ENCODE data around the gene HAGH.

Gene HAGH

DNA sequence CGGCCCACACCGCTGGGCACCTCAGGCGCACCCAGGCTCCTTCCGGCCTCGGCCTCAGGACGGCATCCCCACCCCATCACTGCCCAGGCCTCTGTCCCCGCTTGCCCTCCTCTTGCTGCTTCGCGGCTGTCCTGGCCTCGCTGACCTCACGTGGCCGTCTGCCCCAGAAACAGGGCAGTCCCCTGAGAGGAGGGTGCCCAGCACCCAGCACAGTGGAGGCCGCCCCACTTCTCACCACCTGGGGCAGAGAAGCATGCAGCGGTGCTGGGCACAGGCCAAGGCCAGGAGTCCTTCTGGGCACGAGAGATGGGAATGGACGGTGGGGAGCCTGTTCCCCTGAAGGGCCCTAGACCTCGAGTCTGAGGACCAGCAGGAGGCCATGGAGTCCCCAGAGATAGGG lies 8.9 kb downstream of the HAGH start:
- H3K9me3 ChIP-seq (ENCODE audit: severe bottlenecking): no peaks in the 10 kb centered on the region
- H3K27me3 ChIP-seq (ENCODE audit: insufficient read depth, poor library complexity, severe bottlenecking): no peaks in the 10 kb centered on the region
- peaks cover 33% of the 10 kb centered on the region for H3K36me3 ChIP-seq (ENCODE audit: low read depth)
- TF ChIP-seq, protein P1, sequence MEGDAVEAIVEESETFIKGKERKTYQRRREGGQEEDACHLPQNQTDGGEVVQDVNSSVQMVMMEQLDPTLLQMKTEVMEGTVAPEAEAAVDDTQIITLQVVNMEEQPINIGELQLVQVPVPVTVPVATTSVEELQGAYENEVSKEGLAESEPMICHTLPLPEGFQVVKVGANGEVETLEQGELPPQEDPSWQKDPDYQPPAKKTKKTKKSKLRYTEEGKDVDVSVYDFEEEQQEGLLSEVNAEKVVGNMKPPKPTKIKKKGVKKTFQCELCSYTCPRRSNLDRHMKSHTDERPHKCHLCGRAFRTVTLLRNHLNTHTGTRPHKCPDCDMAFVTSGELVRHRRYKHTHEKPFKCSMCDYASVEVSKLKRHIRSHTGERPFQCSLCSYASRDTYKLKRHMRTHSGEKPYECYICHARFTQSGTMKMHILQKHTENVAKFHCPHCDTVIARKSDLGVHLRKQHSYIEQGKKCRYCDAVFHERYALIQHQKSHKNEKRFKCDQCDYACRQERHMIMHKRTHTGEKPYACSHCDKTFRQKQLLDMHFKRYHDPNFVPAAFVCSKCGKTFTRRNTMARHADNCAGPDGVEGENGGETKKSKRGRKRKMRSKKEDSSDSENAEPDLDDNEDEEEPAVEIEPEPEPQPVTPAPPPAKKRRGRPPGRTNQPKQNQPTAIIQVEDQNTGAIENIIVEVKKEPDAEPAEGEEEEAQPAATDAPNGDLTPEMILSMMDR (IDR thresholded peaks at IDR 0.05; ENCODE audit: poor library complexity, severe bottlenecking): no peak
- no peaks in the 10 kb centered on the region for H3K4me1 ChIP-seq (ENCODE audit: insufficient read depth, poor library complexity, severe bottlenecking)
- H3K27ac ChIP-seq (ENCODE audit: poor library complexity, severe bottlenecking): no peak overlapping the region
- ATAC-seq (ENCODE audit: low read depth): no peak
- DNase-seq (ENCODE audit: low spot score): peak; percentile 58
- H3K4me3 ChIP-seq (ENCODE audit: severe bottlenecking): no peak overlapping the region

DNA sequence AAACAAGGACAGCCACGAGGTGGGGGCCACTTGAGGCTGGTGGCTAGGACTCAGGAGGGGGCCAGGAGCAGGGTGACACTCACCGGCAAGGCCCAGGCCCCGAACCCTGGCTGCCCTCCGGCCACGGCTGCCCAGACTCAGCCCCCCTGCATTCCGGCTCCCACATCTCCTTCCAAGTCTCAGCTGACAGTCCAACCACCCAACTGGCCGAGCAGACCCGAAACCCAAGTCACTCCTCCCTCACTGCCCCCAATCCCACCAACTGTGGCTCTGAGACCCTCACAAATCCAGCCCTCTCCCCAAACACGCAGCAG lies 9.4 kb downstream of the HAGH start:
- Histone ChIP-seq H3K27ac (ENCODE audit: poor library complexity, severe bottlenecking) (no peak overlapping the region), H3K4me3 (ENCODE audit: severe bottlenecking) (no peak overlapping the region), H3K4me1 (ENCODE audit: insufficient read depth, poor library complexity, severe bottlenecking) (no peaks in the 10 kb centered on the region), H3K9me3 (ENCODE audit: severe bottlenecking) (no peaks in the 10 kb centered on the region), H3K27me3 (ENCODE audit: insufficient read depth, poor library complexity, severe bottlenecking) (no peaks in the 10 kb centered on the region), H3K36me3 (ENCODE audit: low read depth) (peaks cover 29% of the 10 kb centered on the region)
- ATAC-seq (ENCODE audit: low read depth) (no peak), DNase-seq (ENCODE audit: low spot score) (no peak)
- TF ChIP-seq, protein P1 (IDR thresholded peaks at IDR 0.05; ENCODE audit: poor library complexity, severe bottlenecking): no peak

DNA sequence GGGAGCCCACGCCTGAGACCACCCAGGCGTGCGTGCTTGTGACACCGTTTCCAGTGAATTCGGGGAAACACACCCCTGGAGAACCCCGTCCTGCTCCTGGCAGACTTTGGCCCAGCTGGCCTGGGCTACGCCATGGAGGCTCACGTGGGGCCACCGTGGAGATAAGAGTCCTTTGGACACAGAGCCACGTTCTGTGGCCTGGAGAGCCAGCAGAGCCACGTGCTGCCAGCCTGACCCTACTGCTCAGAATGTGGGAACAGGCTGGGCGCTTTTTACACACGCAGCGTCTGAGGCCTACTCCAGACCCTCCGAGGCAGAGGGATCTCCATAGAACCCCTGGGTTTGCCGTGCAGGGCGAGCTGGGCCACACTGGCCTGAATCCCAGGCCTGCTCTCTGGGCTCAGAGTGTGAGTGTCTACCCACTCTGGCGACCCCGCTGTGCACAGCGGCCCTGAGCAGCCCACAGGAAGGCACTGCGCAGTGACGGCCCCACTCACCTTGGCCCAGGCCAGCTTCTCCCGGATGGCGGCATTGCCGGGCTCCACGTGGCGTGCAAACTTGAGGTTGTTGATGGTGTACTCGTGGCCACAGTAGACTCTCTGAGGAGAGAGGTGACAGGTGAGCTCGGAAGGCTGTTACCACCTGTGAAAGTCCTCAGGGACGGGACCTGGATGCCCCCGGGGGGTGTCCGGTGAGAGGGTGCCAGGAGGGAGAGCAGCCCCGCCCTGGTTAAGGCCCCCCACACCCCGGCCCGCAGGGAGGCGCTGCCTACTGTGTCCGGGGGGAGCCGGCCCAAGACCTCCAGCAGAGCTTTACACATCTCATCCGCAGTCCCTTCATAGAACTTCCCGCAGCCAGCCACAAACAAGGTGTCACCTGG lies 10.0 kb downstream of the HAGH start:
- H3K27ac ChIP-seq (ENCODE audit: poor library complexity, severe bottlenecking): no peak overlapping the region
- DNase-seq (ENCODE audit: low spot score) (no peak), ATAC-seq (ENCODE audit: low read depth) (no peak)
- H3K4me1 ChIP-seq (ENCODE audit: insufficient read depth, poor library complexity, severe bottlenecking): no peaks in the 10 kb centered on the region
- TF ChIP-seq, protein P1 (IDR thresholded peaks at IDR 0.05; ENCODE audit: poor library complexity, severe bottlenecking): no peak
- no peaks in the 10 kb centered on the region for H3K9me3 ChIP-seq (ENCODE audit: severe bottlenecking)
- H3K36me3 ChIP-seq (ENCODE audit: low read depth): peaks cover 28% of the 10 kb centered on the region
- H3K4me3 ChIP-seq (ENCODE audit: severe bottlenecking): no peak overlapping the region
- no peaks in the 10 kb centered on the region for H3K27me3 ChIP-seq (ENCODE audit: insufficient read depth, poor library complexity, severe bottlenecking)

DNA sequence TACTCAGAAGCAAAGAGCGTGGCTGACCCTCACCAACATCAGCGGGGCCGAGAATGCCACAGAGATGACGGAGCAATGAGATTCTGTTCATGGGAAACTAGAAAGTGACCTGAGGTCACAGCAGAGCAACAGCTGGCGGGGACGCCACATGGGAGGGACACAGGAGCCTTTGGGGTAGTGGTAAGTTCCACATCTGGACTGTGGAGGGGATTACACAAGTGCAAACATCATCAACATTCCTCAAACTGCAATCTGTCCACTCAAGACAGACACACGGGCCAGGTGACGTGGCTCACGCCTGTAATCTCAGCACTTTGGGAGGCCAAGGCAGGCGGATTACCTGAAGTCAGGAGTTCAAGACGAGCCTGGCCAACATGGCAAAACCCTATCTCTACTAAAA lies 11.2 kb downstream of the HAGH start:
- peaks cover 28% of the 10 kb centered on the region for H3K36me3 ChIP-seq (ENCODE audit: low read depth)
- no peak overlapping the region for H3K4me3 ChIP-seq (ENCODE audit: severe bottlenecking)
- DNase-seq (ENCODE audit: low spot score): no peak
- no peaks in the 10 kb centered on the region for H3K9me3 ChIP-seq (ENCODE audit: severe bottlenecking)
- H3K27me3 ChIP-seq (ENCODE audit: insufficient read depth, poor library complexity, severe bottlenecking): no peaks in the 10 kb centered on the region
- TF ChIP-seq, protein P1 (IDR thresholded peaks at IDR 0.05; ENCODE audit: poor library complexity, severe bottlenecking): no peak
- no peak overlapping the region for H3K27ac ChIP-seq (ENCODE audit: poor library complexity, severe bottlenecking)
- ATAC-seq (ENCODE audit: low read depth): no peak
- H3K4me1 ChIP-seq (ENCODE audit: insufficient read depth, poor library complexity, severe bottlenecking): no peaks in the 10 kb centered on the region

DNA sequence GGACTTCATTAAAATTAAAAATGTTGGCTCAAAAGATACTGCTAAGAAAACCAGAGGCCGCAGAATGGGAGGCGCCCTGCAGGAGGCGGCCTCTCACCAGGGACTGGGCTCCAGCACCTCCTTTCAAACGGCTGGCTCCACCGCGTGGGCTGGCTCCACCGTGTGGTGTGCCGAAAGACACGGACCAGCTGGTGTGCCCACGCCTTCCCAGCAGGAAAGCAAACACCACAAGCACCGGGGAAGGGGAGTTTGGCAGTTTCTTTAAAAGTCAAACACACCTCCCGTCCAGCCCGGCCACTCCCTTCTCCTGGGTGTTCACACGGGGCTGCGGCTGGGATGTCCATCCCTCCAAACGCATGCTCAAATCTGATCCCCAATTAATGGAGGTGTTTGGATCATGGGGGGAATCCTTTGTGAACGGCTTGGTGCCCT lies 13.9 kb downstream of the HAGH start:
- Histone ChIP-seq H3K4me3 (ENCODE audit: severe bottlenecking) (no peak overlapping the region), H3K36me3 (ENCODE audit: low read depth) (peaks cover 32% of the 10 kb centered on the region), H3K27me3 (ENCODE audit: insufficient read depth, poor library complexity, severe bottlenecking) (no peaks in the 10 kb centered on the region), H3K9me3 (ENCODE audit: severe bottlenecking) (no peaks in the 10 kb centered on the region), H3K27ac (ENCODE audit: poor library complexity, severe bottlenecking) (no peak overlapping the region), H3K4me1 (ENCODE audit: insufficient read depth, poor library complexity, severe bottlenecking) (no peaks in the 10 kb centered on the region)
- DNase-seq (ENCODE audit: low spot score) (peak; percentile 79), ATAC-seq (ENCODE audit: low read depth) (peak; percentile 87)
- TF ChIP-seq, protein P1 (IDR thresholded peaks at IDR 0.05; ENCODE audit: poor library complexity, severe bottlenecking): peak; percentile 76

Measured in RWPE2 (cell line).